Stimulated activated CD4-positive, alpha-beta T cell treated with anti-CD3 and anti-CD28 coated beads, Interleukin-4, amount 100 ng/mL, for 1 hour (primary cell): ENCODE measurements around the gene ABCC3.
"Not testable (repeated sequence)": the region's sequence is repeated elsewhere in the genome, so short reads cannot be mapped to it uniquely, and the experiment has no call there.

Source experiments
- DNase-seq: peaks from one replicate; pipeline ENCODE4 v3.0.0-alpha.2; 2020

Gene ABCC3

DNA sequence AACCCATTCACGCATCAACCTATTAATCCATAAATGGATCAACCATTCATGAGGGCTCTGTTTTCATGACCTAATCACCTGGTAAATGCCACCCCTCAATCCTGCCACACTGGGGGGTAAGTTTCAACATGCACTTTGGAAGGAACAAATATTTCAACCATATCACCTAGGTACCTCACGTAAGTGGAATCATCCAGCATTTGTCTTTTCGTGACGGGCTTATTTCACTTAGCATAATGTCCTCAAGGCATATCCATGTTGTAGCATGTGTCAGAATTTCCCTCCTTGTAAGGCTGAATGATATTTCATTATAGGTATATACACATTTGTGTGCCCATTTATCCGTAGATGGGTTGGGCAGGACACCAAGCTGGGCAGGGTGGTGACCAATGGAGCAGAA lies 37.4 kb downstream of the ABCC3 start:
- DNase-seq: no peak

- no peak for DNase-seq
Measured at GRCh38 chr17:50672831-50673551, 38.3 kb downstream of the ABCC3 start.

DNA sequence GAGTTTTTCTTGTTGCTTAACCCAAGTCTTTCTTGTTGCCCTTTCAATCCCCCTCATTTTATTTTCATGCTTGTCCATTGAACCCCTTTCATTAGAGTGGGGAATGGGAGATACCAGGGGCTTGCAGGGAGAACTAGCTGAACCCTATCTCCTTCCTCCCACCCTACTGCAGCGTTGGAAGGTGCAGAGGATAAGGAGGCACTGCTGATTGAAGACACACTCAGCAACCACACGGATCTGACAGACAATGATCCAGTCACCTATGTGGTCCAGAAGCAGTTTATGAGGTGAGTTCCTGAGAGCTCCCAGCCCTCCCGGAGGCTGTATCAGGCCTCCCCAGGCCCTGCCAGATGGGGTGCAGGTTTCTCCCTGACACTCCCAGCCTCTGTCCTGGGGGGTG lies 40.5 kb downstream of the ABCC3 start:
- no peak for DNase-seq

- DNase-seq: no peak
Measured at GRCh38 chr17:50675627-50676026, 40.9 kb downstream of the ABCC3 start.

DNA sequence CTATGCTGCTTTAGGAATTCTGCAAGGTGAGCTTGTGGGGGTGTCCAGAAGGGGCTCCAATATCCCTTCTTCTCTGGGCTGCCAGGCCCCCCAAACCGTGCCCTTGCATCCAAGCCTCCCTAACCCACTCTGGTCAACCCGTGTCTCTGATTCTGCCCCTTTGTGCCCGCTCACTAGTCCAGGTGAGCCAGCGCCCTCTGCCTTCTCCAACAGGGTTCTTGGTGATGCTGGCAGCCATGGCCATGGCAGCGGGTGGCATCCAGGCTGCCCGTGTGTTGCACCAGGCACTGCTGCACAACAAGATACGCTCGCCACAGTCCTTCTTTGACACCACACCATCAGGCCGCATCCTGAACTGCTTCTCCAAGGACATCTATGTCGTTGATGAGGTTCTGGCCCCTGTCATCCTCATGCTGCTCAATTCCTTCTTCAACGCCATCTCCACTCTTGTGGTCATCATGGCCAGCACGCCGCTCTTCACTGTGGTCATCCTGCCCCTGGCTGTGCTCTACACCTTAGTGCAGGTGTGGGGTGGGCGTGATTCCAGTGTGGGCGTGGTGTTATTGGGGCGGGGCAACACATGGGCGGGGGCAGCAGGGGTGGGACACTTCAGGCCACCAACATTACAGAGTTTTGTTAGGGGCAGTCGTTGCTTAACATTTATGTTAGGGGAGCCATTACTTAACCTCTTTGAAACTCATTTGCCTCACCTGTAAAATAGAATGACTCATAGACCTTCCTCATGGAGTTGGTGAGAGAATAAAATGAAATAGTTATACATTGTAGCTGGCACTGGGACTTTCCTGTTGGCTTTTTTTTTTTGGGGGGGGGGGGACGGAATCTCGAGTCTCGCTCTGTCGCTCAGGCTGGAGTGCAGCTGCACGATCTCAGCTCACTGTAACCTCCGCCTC lies 41.6 kb downstream of the ABCC3 start:
- no peak for DNase-seq

DNA sequence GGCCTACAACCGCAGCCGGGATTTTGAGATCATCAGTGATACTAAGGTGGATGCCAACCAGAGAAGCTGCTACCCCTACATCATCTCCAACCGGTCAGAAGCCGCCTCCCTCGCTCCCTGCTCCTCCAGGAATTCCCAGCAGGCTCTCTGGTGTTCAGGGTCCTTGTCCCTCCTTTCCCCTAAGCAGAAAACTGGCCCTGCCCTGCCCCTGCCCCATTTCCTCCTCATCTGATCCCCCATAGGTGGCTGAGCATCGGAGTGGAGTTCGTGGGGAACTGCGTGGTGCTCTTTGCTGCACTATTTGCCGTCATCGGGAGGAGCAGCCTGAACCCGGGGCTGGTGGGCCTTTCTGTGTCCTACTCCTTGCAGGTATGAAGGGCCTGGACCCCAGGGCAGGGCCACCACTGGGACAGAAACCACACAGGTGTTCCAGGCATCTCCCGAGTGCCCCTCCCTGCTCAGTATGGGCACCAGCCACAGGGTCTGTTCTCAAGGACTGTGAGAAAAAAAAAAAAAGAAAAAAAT lies 43.2 kb downstream of the ABCC3 start:
- DNase-seq: no peak

DNA sequence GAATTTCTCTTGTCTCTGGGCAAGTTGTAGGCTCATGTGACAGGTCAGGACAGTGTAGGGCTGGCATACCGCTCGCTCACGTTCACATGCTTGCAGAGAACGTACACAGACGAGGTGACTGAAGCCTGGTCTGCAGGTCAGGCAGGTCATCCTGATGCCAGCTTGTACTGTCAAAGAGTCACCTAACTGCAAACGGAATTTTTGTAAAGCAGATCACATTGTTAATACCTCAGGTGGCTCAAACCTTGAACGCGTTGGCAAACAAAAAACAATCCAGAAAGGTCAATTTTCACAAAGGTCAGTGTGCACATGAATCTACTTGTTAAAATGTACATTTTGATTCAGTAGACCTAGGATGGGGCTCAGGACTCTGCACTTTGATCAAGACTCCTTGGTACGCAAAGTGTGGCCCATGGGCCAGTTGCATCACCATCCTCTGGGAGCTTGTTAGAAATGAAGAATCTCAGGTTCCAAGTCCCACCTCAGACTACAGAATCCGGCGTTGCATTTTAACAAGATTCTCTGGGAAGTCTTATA lies 44.4 kb downstream of the ABCC3 start:
- no peak for DNase-seq

DNA sequence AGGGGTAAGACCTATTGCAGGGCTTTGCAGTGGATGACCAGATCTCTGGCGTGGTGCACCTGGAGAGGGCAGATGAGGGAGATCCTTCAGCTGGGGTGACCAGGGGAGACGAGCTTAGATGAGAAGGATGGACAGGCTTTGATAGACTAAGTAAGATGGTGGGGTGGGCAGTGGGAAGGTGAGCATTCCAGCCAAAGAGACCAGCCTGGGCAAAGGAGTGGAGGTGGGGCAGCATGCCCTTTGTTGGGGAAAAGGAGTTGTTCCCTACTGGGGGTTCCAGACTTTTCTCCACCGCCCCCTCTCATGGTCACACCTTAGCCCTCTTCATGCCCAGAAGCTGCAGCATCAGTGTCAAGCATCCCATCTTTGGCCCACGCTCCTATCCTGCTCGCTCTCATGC lies 45.4 kb downstream of the ABCC3 start:
- DNase-seq: no peak

- DNase-seq: not testable (repeated sequence)
Measured at GRCh38 chr17:50680543-50681262, 46.0 kb downstream of the ABCC3 start.

- no peak for DNase-seq
Measured at GRCh38 chr17:50681263-50682200, 46.9 kb downstream of the ABCC3 start.

GRCh38 chr17:50682441-50682840 lies 47.8 kb downstream of the ABCC3 start:
- DNase-seq: no peak

DNA sequence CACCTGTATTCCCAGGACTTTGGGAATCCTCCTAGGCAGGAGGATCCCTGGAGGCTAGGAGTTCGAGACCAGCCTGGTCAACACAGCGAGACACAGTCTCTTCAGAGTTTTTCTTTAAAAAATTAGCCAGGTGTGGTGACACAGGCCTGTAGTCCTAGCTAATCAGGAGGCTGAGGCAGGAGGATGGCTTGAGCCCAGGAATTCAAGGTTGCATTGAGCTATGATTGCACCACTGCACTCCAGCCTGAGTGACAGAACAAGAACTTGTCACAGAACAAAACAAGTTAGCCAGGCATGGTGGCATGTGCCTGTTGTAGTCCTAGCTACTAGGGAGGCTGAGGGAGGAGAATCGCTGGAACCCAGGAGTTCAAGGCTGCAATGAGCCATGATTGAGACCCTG lies 48.3 kb downstream of the ABCC3 start:
- no peak for DNase-seq

GRCh38 chr17:50683434-50684287 lies 49.0 kb downstream of the ABCC3 start:
- DNase-seq: no peak

GRCh38 chr17:50684288-50684611 lies 49.6 kb downstream of the ABCC3 start:
- no peak for DNase-seq

DNA sequence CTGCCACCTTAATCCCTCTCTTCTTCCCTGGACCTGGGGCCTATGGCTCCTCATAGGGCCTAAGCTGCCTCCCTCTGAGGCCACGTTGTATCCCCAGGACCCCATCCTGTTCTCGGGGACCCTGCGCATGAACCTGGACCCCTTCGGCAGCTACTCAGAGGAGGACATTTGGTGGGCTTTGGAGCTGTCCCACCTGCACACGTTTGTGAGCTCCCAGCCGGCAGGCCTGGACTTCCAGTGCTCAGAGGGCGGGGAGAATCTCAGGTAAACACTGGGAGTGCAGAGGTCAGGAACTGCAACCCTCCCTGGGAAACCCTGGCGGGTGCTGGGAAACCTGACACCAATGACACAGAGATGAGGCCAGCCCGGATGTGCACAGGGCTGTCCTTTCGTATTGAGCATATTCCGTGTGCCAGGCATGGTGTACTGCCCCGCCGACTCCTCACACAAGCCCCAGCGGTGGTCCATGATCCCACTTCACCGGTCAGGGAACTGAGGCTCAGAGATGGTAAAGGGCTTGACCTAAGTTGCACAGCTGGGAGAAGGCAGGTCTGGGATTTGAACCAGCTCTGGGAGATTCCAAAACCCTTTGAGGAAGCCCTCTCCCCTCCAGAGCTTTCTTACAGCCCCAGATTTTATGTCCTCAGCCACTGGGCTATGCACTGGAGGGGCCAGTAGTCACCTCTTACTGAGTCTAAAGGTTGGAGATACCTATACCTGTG lies 50.1 kb downstream of the ABCC3 start:
- no peak for DNase-seq

GRCh38 chr17:50685334-50685665 lies 50.6 kb downstream of the ABCC3 start:
- DNase-seq: no peak

- DNase-seq: no peak
Measured at GRCh38 chr17:50685691-50686493, 51.2 kb downstream of the ABCC3 start.

DNA sequence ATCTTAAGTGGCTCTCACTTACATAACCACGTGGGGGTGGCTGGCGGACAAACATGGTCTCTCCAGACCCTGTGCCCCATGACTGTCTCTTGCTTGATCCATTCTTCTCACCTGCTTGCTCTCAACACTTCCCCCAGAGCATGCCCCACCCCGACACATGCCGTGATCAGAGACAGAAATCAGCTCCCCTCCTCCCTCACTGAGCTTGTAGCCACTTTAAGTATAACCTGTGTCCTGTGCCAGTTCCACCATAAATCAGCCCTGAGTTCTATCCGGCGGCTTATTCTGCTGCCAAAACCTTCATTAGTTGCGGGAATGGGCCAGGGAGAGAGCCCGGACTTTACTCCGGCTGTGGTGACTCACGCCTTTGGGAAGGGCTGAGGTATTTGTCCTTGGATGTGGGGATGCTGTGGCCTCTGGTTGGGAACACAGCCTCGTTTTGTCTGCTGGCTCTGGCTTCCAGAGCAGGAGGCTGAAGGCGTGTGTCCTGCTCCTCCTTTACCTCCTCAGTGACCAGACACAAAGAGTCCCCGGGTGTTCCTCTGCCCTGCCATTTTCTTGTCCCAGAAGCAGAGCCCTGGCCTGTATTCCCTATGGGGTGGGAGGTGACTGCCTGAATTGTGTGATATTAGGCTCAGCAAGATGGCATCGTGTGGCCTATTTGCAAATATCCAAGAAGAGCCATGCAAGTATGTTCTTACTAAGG lies 52.0 kb downstream of the ABCC3 start:
- DNase-seq: no peak
